Measurements from ENCODE around the gene ZNF778. TPM values are rescaled to one million over a fixed set of nuclear protein-coding genes. Genes with fewer than 3 reads are reported as not detected.
"Not testable (repeated sequence)": the region's sequence is repeated elsewhere in the genome, so short reads cannot be mapped to it uniquely, and the experiment has no call there.

Gene ZNF778
- total RNA-seq, 1 donor from 2014 or later: 9.8 TPM

DNA sequence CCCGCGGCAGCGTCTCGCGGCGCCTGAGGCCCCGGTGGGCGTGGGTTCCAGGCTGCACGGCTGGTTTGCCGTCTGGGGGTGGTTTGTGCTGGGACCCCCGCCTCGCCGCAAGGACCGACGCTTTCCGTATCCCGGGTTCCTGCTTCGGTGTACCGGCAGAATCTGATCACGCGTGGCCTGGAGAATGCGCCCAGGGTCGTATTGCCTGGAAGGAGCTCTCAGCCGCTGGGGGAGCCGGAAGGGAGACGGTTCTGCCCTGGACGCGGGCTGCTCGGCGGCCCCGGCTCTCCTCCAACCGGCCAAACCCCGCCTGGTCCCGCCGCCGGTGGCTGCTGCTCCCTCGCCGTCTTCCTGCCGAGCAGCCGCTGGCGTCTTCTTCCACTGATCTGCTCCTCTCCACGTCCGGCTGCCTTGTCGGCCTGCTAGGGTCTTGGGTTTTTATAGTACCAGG, 39.8 kb downstream of the ZNF778 start:
- intact Hi-C loops (cut with micrococcal nuclease): no loop called here
- Mint-ChIP-seq H3K9me3 (peaks cover 3% of the 10 kb centered on the region), H3K4me1 (peaks cover 19% of the 10 kb centered on the region), H3K27me3 (peaks cover 27% of the 10 kb centered on the region), H3K27ac (peak overlapping the region; percentile 60), H3K4me3 (peak overlapping the region; percentile 73), H3K36me3 (ENCODE audit: low read depth) (peaks cover 5% of the 10 kb centered on the region)
- peak; percentile 73 for DNase-seq

DNA sequence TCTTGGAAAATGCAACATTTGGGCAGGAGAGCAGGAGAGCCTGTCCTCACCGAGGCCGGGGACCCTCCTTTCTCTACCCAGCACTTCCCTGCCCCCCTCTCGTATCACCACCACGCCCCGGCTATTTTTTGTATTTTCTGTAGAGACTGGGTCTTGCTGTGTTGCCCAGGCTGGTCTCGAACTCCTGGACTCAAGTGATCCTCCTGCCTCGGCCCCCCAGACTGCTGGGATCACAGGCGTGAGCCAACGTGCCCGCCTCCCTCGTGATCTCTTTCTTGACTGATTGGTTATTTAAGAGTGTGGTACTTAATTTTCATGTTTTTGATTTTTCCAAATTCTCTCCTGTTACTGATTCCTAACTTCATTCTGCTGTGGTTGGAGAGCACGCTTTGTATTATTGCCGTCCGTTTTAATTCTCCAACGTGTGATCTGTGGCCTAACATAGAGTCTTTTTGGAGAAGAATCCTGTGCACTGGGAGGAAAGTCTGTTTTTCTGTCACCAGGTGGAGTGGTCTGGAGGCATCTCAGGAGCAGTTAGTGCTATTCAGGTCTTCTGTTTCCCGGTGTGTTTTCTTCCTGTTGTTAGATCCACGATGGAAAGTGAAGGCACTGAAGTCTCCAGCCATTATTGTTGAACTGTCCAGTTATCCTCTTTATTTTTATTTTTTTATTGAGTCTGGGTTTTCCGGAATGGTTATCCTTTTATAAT, 40.4 kb downstream of the ZNF778 start:
- Mint-ChIP-seq H3K4me1 (peaks cover 19% of the 10 kb centered on the region), H3K27me3 (peaks cover 27% of the 10 kb centered on the region), H3K4me3 (peak overlapping the region; percentile 73), H3K9me3 (peaks cover 3% of the 10 kb centered on the region), H3K27ac (peak overlapping the region; percentile 60), H3K36me3 (ENCODE audit: low read depth) (peaks cover 7% of the 10 kb centered on the region)
- no peak for DNase-seq
- intact Hi-C loops (cut with micrococcal nuclease): no loop called here

DNA sequence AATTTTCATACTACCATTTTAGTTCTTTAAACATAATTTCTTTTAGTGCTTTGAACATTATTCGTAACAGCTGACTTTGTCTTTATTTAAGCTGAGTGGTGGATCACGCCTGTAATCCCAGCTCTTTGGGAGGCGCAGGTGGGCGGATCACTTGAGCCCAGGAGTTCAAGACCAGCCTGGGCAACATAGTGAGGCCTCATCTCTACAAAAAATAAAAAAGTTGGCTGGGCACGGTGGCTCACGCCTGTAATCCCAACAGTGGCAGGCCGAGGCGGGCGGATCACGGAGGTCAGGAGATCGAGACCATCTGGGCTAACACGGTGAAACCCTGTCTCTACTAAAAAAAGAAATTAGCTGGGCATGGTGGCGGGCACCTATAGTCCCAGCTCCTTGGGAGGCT, 42.4 kb downstream of the ZNF778 start:
- Mint-ChIP-seq H3K4me1 (peaks cover 19% of the 10 kb centered on the region), H3K27me3 (peaks cover 22% of the 10 kb centered on the region)
- intact Hi-C loops (cut with micrococcal nuclease); H3K36me3 Mint-ChIP-seq (ENCODE audit: low read depth); H3K27ac Mint-ChIP-seq; H3K4me3 Mint-ChIP-seq; DNase-seq; H3K9me3 Mint-ChIP-seq: not testable (repeated sequence)

DNA sequence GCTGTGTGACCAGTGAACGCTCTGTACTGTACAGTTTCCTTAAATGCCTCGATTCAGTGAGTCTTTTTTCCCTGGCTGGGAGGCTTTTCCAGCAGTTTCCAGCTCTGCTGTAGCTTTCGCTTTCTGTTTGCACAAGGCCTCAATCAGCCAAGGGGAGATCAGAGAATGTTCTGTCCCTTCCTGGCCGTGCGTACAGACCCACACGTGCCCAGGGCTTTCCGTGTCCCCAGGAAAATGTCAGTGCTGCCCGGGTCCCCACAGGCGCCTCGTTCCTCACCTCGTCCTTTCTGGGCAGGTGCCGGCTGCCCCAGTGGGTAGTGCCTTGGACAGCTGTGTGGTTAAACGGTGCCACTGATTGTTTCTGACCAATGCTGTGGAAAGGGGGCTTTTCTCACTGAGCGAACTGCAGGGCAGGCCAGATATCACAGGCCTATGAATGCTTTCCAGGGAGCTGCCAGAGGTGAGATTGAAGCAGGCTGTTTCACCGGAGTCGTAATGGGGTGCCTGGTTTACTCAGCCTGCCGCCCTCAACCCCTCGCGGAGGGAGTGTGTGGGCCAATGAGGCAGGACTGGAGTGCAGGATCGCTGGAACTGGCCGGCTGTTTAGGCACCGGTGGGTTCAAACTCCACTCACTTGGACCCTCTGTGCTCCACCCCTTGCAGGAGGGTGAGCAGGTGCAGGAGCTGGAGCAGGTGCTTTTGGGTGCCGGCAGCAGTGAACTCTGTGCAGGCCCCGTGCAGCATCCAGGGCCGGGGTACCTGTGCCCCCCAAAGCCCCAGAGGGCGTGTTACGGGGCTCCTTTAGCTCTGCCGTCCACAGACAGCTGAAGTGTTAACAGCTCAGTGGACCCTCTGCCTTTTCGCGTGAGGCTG, 44.4 kb downstream of the ZNF778 start:
- no peaks in the 10 kb centered on the region for H3K9me3 Mint-ChIP-seq
- H3K27me3 Mint-ChIP-seq: peaks cover 12% of the 10 kb centered on the region
- peaks cover 14% of the 10 kb centered on the region for H3K4me1 Mint-ChIP-seq
- intact Hi-C loops (cut with micrococcal nuclease): no loop called here
- peak overlapping the region; percentile 47 for H3K27ac Mint-ChIP-seq
- H3K36me3 Mint-ChIP-seq (ENCODE audit: low read depth): peaks cover 4% of the 10 kb centered on the region
- DNase-seq: no peak
- H3K4me3 Mint-ChIP-seq: no peak overlapping the region

DNA sequence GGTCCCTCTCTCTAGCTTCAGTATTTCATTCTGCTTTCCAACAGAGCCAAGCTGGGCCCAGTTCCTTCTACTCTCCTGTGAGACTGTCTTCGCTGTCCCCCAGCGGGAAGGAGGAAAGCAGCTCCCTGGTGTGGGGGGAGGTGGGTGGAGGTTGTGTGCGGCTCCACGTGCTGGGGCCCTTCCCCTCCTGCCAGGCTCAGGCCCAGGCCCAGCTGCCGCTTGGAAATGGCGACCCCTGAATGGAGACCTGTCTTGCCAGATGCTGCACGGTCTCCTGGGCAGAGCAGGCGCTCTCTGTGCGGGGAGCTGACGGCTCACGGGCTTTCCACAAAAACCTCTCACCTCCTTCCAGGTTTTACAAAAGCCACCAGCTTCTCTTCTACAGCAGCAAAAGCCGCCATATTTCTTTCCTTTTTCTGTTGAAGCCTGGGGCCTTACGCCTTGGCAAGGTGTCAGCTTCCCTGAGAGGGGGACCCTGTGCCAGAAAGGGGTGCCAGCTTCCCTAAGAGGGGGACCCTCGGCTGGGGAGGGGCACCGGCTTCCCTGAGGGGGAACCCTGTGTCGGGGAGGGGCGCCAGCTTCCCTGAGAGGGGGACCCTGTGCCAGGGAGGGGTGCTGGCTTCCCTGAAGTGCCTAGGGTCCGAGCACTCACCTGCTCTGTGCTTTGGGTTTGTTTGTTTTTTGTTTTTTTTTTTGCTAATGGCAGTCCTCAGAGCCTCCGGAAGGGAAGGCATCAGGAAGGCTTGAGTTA, 47.5 kb downstream of the ZNF778 start:
- H3K4me1 Mint-ChIP-seq: peaks cover 5% of the 10 kb centered on the region
- no peak overlapping the region for H3K4me3 Mint-ChIP-seq
- peaks cover 19% of the 10 kb centered on the region for H3K36me3 Mint-ChIP-seq (ENCODE audit: low read depth)
- no peaks in the 10 kb centered on the region for H3K27me3 Mint-ChIP-seq
- no peak for DNase-seq
- H3K27ac Mint-ChIP-seq: no peak overlapping the region
- intact Hi-C loops (cut with micrococcal nuclease): no loop called here
- no peaks in the 10 kb centered on the region for H3K9me3 Mint-ChIP-seq

DNA sequence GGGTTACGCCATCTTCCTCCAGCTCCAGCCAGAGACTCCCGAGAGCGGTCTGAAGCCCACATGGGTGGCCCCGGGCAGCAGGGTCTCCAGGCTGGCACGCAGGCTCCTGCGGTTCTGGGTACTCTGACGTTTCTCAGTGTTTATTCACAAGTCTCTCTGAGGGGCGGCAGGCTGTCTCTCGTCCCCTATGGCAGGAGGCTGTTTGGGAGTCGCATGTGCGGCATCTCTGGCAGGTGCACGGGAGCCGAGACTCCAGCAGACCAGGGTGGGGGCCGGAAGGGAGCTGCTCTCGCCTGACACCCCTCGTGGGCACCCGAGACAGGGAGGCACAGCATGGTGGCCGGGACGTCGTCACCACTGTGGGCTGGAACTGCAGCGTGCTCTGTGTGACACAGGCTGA, 48.1 kb downstream of the ZNF778 start:
- no peak overlapping the region for H3K4me3 Mint-ChIP-seq
- no peaks in the 10 kb centered on the region for H3K27me3 Mint-ChIP-seq
- no peak overlapping the region for H3K27ac Mint-ChIP-seq
- DNase-seq: no peak
- peaks cover 5% of the 10 kb centered on the region for H3K4me1 Mint-ChIP-seq
- H3K36me3 Mint-ChIP-seq (ENCODE audit: low read depth): peaks cover 21% of the 10 kb centered on the region
- H3K9me3 Mint-ChIP-seq: no peaks in the 10 kb centered on the region
- intact Hi-C loops (cut with micrococcal nuclease): no loop called here

DNA sequence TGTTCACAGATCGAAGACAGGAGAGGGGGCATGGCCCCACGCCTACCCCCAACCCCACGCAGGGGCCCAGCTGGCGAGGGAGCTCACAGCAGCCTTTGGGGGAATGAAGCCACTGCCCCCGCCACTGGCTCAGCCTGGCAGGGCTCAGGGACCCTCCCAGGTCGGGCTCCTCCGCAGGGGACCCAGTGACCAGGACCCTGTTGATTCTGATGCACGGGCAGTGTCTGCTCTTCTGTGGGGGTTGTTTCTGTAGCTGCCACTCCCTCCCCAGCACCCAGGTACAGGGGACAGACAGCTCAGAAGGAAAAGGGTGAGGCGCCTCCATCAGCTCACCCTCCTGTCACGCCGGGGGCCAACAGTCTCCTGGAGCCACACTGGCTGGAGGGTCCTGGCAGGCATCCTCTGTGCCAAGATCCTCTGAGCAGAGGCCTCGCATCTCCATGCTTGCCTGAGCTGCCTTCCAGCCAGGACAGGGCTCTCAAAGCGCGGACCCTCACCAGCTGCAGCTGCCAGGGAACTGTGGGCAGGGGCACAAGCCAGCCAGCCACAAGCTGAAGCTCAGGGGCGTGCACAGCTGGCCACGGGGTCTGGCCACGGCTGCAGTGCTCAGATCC, 49.1 kb downstream of the ZNF778 start:
- no peak overlapping the region for H3K4me3 Mint-ChIP-seq
- DNase-seq: no peak
- no peak overlapping the region for H3K27ac Mint-ChIP-seq
- H3K4me1 Mint-ChIP-seq: peaks cover 2% of the 10 kb centered on the region
- peaks cover 25% of the 10 kb centered on the region for H3K36me3 Mint-ChIP-seq (ENCODE audit: low read depth)
- no peaks in the 10 kb centered on the region for H3K9me3 Mint-ChIP-seq
- H3K27me3 Mint-ChIP-seq: no peaks in the 10 kb centered on the region
- intact Hi-C loops (cut with micrococcal nuclease): no loop called here

DNA sequence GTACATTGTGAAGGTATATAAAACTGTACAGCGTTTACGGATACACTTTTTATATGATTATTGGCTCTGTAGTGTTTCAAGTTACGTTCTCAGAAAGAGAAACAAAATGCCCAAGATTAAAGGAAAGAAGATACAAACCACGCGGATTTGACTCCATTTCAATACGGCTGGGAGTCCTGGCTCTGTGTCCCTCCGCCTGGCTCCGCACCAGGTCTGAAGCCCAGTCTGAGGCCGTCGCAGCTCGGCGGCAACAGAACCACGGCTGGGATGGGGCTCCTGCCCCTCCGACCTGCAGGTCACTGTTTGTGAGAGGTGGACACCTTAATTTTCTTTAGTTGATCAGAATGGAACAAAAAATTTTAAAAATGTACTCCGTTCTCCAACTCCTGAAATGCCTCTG, 50.2 kb downstream of the ZNF778 start:
- peaks cover 31% of the 10 kb centered on the region for H3K36me3 Mint-ChIP-seq (ENCODE audit: low read depth)
- H3K4me3 Mint-ChIP-seq; H3K27ac Mint-ChIP-seq; H3K9me3 Mint-ChIP-seq; DNase-seq; H3K27me3 Mint-ChIP-seq; intact Hi-C loops (cut with micrococcal nuclease); H3K4me1 Mint-ChIP-seq: not testable (repeated sequence)

DNA sequence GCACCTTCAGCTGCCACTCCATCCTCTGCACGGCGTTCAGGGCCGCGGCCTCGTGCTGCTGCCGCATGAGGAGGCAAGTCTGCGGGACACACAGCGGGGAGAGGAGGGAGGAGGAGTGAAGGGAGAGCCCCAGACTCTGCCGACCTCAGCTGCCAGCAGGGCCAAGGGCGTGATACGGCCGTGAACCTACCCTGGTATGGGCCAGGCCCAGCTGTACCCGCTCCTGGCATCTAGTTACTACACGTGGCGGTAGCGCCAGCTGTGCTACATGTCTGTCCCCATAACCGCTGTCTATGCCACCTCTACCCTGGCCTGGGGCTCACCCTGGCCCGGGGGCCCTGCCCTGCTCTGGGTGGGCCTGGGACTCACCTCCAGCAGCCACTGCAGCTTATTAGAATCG, 51.1 kb downstream of the ZNF778 start:
- no peak for DNase-seq
- Mint-ChIP-seq H3K4me1 (no peaks in the 10 kb centered on the region), H3K4me3 (no peak overlapping the region), H3K36me3 (ENCODE audit: low read depth) (peaks cover 39% of the 10 kb centered on the region), H3K27me3 (no peaks in the 10 kb centered on the region), H3K9me3 (no peaks in the 10 kb centered on the region), H3K27ac (no peak overlapping the region)
- intact Hi-C loops (cut with micrococcal nuclease): no loop called here

DNA sequence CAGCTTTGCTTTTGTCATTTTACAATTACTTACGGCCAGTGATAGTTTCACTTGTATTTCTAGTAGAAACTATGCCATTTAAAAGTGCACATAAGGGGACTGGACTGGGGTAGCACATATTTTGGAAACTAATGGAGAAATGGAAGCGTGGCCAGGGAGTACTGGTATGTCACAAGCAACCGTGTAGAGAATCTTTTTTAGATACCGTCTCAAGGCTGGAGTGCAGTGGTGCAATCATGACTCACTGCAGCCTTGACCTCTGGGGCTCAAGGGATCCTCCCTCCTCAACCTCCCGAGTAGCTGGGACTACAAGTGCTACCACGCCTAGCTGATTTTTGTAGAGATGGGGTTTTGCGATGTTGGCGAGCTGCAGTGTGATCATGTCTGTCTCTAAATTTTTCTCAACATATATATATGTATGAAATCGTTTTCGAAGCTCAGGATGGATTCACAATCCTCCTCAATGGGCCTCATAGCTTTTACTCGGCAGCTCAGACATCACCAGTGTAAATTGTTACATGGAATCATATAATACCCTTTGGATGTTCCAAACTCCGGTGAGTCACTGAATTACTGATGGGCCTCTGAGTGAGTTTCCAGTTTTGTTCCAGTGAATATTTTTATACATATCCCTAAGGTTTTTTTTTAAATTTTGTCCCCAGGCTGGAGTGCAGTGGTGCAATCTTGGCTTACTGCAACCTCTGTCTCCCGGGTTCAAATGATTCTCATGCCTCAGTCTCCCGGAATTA, 51.7 kb downstream of the ZNF778 start:
- Mint-ChIP-seq H3K27me3 (no peaks in the 10 kb centered on the region), H3K4me1 (no peaks in the 10 kb centered on the region), H3K27ac (no peak overlapping the region), H3K9me3 (no peaks in the 10 kb centered on the region), H3K36me3 (ENCODE audit: low read depth) (peaks cover 43% of the 10 kb centered on the region), H3K4me3 (no peak overlapping the region)
- intact Hi-C loops (cut with micrococcal nuclease): no loop called here
- no peak for DNase-seq

DNA sequence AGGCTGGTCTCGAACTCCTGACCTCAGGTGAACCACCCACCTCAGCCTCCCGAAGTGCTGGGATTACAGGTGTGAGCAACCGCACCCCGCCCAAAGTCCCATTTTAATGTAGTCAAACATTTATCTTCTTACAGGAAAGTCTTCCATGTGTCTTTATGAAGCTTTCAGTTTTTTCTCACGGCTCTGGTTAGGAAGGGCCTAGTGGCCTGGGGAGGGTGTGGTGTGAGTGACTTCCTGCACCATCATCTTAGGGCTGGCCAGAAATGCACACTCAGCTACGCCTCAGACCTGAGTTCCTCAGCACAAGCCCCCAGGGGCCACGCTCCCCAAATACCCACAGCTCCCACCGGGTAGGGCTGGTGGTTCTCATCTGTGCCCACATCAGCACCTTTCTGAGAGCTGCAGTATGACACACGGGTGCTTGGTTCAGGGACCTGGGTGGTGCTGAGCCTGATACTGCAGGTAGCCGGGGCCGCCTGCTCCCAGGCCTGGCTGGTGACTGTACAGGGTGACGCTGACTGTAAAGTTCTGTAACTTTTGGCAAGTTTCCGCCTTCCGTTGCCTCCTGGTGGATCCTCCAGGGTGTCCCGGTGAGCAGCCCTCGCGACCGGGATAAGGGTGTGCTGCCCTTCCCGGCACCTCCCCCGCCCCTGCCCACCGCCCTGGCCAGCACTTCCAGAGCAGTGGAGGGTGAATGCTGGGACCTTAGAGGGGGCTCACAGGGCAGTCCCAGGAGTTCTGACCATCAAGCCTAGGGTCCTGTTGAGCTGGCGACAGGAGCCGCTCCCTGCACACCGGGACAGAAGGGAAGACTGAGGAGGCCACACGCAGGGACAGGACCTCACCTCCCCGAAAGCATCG, 52.5 kb downstream of the ZNF778 start:
- Mint-ChIP-seq H3K27me3 (no peaks in the 10 kb centered on the region), H3K36me3 (ENCODE audit: low read depth) (peaks cover 45% of the 10 kb centered on the region), H3K4me3 (no peak overlapping the region), H3K4me1 (no peaks in the 10 kb centered on the region), H3K9me3 (no peaks in the 10 kb centered on the region), H3K27ac (no peak overlapping the region)
- intact Hi-C loops (cut with micrococcal nuclease): no loop called here
- DNase-seq: no peak

DNA sequence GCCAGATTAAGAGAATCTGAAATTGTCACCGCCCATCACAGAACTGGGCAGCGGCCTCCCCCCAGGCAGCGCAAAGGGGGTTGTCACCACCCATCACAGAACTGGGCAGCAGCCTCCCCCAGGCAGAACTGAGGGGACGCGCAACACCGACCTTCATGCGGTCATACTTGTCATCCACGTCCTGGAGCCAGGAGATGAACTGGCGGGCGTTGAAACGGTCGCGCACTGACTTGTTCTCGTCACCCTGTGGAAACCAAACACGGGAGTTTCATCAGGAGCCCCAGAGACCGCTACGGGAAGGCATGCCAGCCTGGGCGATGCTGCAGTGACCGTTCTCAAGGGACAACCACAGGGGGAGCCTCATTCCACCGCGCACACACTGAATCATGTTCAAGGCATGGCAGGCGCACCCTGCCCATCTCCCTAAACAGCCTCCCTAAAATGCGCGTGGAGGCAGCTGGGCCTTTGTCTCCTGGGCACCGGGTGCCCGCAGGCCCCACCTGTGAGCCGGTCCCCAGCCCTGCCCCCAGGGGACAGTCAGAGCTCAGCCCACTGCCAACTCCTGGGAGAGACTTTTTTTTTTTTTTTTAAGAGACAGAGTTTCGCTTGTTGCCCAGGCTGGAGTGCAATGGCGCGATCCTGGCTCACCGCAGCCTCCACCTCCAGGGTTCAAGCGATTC, 53.3 kb downstream of the ZNF778 start:
- DNase-seq: no peak
- Mint-ChIP-seq H3K4me3 (no peak overlapping the region), H3K4me1 (no peaks in the 10 kb centered on the region), H3K27ac (no peak overlapping the region), H3K9me3 (no peaks in the 10 kb centered on the region), H3K36me3 (ENCODE audit: low read depth) (peaks cover 46% of the 10 kb centered on the region), H3K27me3 (no peaks in the 10 kb centered on the region)
- intact Hi-C loops (cut with micrococcal nuclease): no loop called here
